Smooth muscle cell (in vitro differentiated cells): ENCODE results near the gene TBC1D2B. TPM values are rescaled to one million over a fixed set of nuclear protein-coding genes. Genes with fewer than 3 reads are reported as not detected.

Source experiments
- DNase-seq: peaks from one replicate; lab custom pipeline; 2025; ENCODE audit not compliant: unreplicated experiment; lab: John Stamatoyannopoulos, UW
- H2AFZ ChIP-seq: fragments of 200-600 bp; sonication (generic); 2 replicates; pipeline ENCODE4 v1.6.0; 2016; ENCODE audit warnings: antibody characterized with exemption, low read depth, mild to moderate bottlenecking
- H3F3A ChIP-seq: fragments of 200-600 bp; sonication (generic); 2 replicates; pipeline ENCODE4 v1.6.0; 2017; ENCODE audit warnings: antibody characterized with exemption, low read depth
- H3K27ac ChIP-seq: fragments of 200-600 bp; sonication (generic); 2 replicates; pipeline ENCODE4 v1.5.1; 2016; ENCODE audit warnings: low read depth, mild to moderate bottlenecking
- H3K27me3 ChIP-seq: fragments of 200-600 bp; sonication (generic); 2 replicates; pipeline ENCODE4 v1.6.1; 2016; ENCODE audit warnings: low read depth, mild to moderate bottlenecking
- H3K36me3 ChIP-seq: fragments of 200-600 bp; sonication (generic); 2 replicates; pipeline ENCODE4 v1.5.1; 2016; ENCODE audit warnings: low read depth
- H3K4me1 ChIP-seq: fragments of 200-600 bp; sonication (generic); 2 replicates; pipeline ENCODE4 v1.5.1; 2016; ENCODE audit warnings: low read depth
- H3K4me2 ChIP-seq: fragments of 200-600 bp; sonication (generic); 2 replicates; pipeline ENCODE4 v1.6.0; 2016; ENCODE audit warnings: mild to moderate bottlenecking
- H3K4me3 ChIP-seq: fragments of 200-600 bp; sonication (generic); 2 replicates; pipeline ENCODE4 v1.5.1; 2016; ENCODE audit warnings: mild to moderate bottlenecking
- H3K79me2 ChIP-seq: fragments of 200-600 bp; sonication (generic); 2 replicates; pipeline ENCODE4 v1.6.0; 2016; ENCODE audit warnings: low read depth, mild to moderate bottlenecking
- H3K9ac ChIP-seq: fragments of 200-600 bp; sonication (generic); 2 replicates; pipeline ENCODE4 v1.6.0; 2016; ENCODE audit warnings: low read depth
- H3K9me3 ChIP-seq: fragments of 200-600 bp; sonication (generic); replicated peaks from 2 replicates; pipeline ENCODE4 v1.5.1; 2016; ENCODE audit warnings: low read depth
- H4K20me1 ChIP-seq: fragments of 200-600 bp; sonication (generic); 2 replicates; pipeline ENCODE4 v1.6.0; 2016; ENCODE audit warnings: low read depth
- CTCF ChIP-seq: fragments of 200-600 bp; sonication (generic); IDR thresholded peaks from 2 replicates; pipeline ENCODE4 v1.5.1; 2017; ENCODE audit warnings: borderline replicate concordance, mild to moderate bottlenecking, antibody characterized with exemption; ENCODE audit not compliant: insufficient read depth, poor library complexity, severe bottlenecking
- WGBS: methylation state at CpG from one replicate; pipeline ENCODE4 v1.1.7; 2016; ENCODE audit warnings: low lambda C conversion rate; 5-methylcytosine and 5-hydroxymethylcytosine counted together
- polyA plus RNA-seq: library from polyadenylated mRNA; unstranded; fragments of >200 nt; fragmentation: Nextera tagmentation; extraction: Ambion mirVana; gene quantifications from 2 replicates; pipeline ENCODE4 v1.2.1, GENCODE V29; 2016
- total RNA-seq: library from RNA; depleted of rRNA; stranded (reverse); fragments of >200 nt; gene quantifications from 2 replicates; pipeline ENCODE4 v1.2.3, GENCODE V29; 2014

The TBC1D2B gene
- total and polyA plus RNA-seq, 2 experiments from 2014 or later = 14.2 to 19.4 TPM

GRCh38 chr15:78006567-78007205, 70.8 kb downstream of the TBC1D2B start:
- no peak overlapping the region for H3K4me2 ChIP-seq
- H3K27ac ChIP-seq = no peak overlapping the region
- no peak for DNase-seq
- no peaks in the 10 kb centered on the region for H3K79me2 ChIP-seq
- peaks cover 6% of the 10 kb centered on the region for H3F3A ChIP-seq
- WGBS = 97% methylated on average over 13 of the region's 13 CpGs
- H4K20me1 ChIP-seq = peaks cover 32% of the 10 kb centered on the region
- no peaks in the 10 kb centered on the region for H3K27me3 ChIP-seq
- H3K4me3 ChIP-seq = no peak overlapping the region
- no peaks in the 10 kb centered on the region for H3K9me3 ChIP-seq
- TF ChIP-seq CTCF = no peak
- H3K36me3 ChIP-seq = peaks cover 5% of the 10 kb centered on the region
- no peak overlapping the region for H3K9ac ChIP-seq
- no peak overlapping the region for H2AFZ ChIP-seq
- H3K4me1 ChIP-seq = no peaks in the 10 kb centered on the region

GRCh38 chr15:78004919-78005634, 72.4 kb downstream of the TBC1D2B start:
- H3K27ac ChIP-seq = peak overlapping the region; percentile 33
- H3K79me2 ChIP-seq = no peaks in the 10 kb centered on the region
- no peak overlapping the region for H3K4me2 ChIP-seq
- no peak for TF ChIP-seq CTCF
- H4K20me1 ChIP-seq = peaks cover 34% of the 10 kb centered on the region
- no peaks in the 10 kb centered on the region for H3K36me3 ChIP-seq
- no peaks in the 10 kb centered on the region for H3K27me3 ChIP-seq
- H3K9me3 ChIP-seq = no peaks in the 10 kb centered on the region
- WGBS = 56% methylated on average over 10 of the region's 10 CpGs
- H3K4me3 ChIP-seq = no peak overlapping the region
- H3F3A ChIP-seq = peaks cover 6% of the 10 kb centered on the region
- H3K4me1 ChIP-seq = no peaks in the 10 kb centered on the region
- no peak overlapping the region for H3K9ac ChIP-seq
- peak; percentile 38 for DNase-seq
- no peak overlapping the region for H2AFZ ChIP-seq

GRCh38 chr15:78004222-78004727, 73.2 kb downstream of the TBC1D2B start:
- H3K9me3 ChIP-seq = no peaks in the 10 kb centered on the region
- H3K27ac ChIP-seq = peak overlapping the region; percentile 33
- no peak overlapping the region for H3K4me3 ChIP-seq
- peaks cover 6% of the 10 kb centered on the region for H3F3A ChIP-seq
- peaks cover 31% of the 10 kb centered on the region for H4K20me1 ChIP-seq
- H3K27me3 ChIP-seq = no peaks in the 10 kb centered on the region
- H3K4me1 ChIP-seq = no peaks in the 10 kb centered on the region
- no peak for DNase-seq
- H3K36me3 ChIP-seq = no peaks in the 10 kb centered on the region
- H2AFZ ChIP-seq = no peak overlapping the region
- no peaks in the 10 kb centered on the region for H3K79me2 ChIP-seq
- WGBS = 83% methylated on average over 9 of the region's 9 CpGs
- H3K9ac ChIP-seq = no peak overlapping the region
- no peak for TF ChIP-seq CTCF
- no peak overlapping the region for H3K4me2 ChIP-seq
